Lung (tissue), 12 donors: ENCODE results near the gene CLEC17A. TPM values are rescaled to one million over a fixed set of nuclear protein-coding genes. Genes with fewer than 3 reads are reported as not detected.

Experiments
- ATAC-seq: fragments of 200-7000 bp; cut with Tn5 transposase; one replicate; pipeline ENCODE4 v1.9.1; 2020; ENCODE audit warnings: moderate number of reproducible peaks; ENCODE audit not compliant: insufficient read depth, low FRiP score
- DNase-seq, 3 donors: peaks; one replicate each; pipeline ENCODE4 v3.0.0-alpha.2; 2013 to 2017
- H3K27ac ChIP-seq, 2 donors: one replicate each; pipeline ENCODE4 v1.5.1; 2013; ENCODE audit warnings: mild to moderate bottlenecking in 2 of 2, moderate library complexity in 2 of 2, control low read depth in 1 of 2, inconsistent platforms in 1 of 2, low read depth in 1 of 2, low read length in 1 of 2
- H3K27me3 ChIP-seq, 3 donors: one replicate each; pipeline ENCODE4 v1.5.1; 2013; ENCODE audit warnings: low read length in 2 of 3; ENCODE audit not compliant: control insufficient read depth in 3 of 3, insufficient read depth in 3 of 3
- H3K36me3 ChIP-seq, 4 donors: one replicate each; pipeline ENCODE4 v1.5.1; 2013; ENCODE audit warnings: low read length in 4 of 4, mild to moderate bottlenecking in 1 of 4, moderate library complexity in 1 of 4; ENCODE audit not compliant: control insufficient read depth in 4 of 4, insufficient read depth in 4 of 4
- H3K4me1 ChIP-seq, 5 donors: one replicate each; pipeline ENCODE4 v1.5.1; 2013; ENCODE audit warnings: low read length in 5 of 5, mild to moderate bottlenecking in 2 of 5, moderate library complexity in 1 of 5; ENCODE audit not compliant: control insufficient read depth in 5 of 5, insufficient read depth in 5 of 5
- H3K4me3 ChIP-seq: one replicate; pipeline ENCODE4 v1.5.1; 2013; ENCODE audit warnings: mild to moderate bottlenecking, control low read depth, moderate library complexity
- H3K9ac ChIP-seq, 2 donors: one replicate each; pipeline ENCODE4 v1.5.1; 2013; ENCODE audit warnings: low read length in 2 of 2, control low read depth in 1 of 2; ENCODE audit not compliant: insufficient read depth in 1 of 2
- H3K9me3 ChIP-seq, 4 donors: one replicate each; pipeline ENCODE4 v1.5.1; 2013; ENCODE audit warnings: low read length in 3 of 4, mild to moderate bottlenecking in 1 of 4, moderate library complexity in 1 of 4; ENCODE audit not compliant: control insufficient read depth in 4 of 4, insufficient read depth in 3 of 4
- CTCF ChIP-seq: IDR thresholded peaks from 2 replicates; pipeline ENCODE4 v1.5.1; 2012; ENCODE audit warnings: mild to moderate bottlenecking; ENCODE audit errors: control extremely low read depth, extremely low read depth
- WGBS, 2 donors: extraction: QIAGEN DNeasy Blood & Tissue Kit; methylation state at CpG; one replicate each; pipeline ENCODE4 v1.1.7; 2013; 5-methylcytosine and 5-hydroxymethylcytosine counted together
- polyA plus RNA-seq, 2 donors: library from polyadenylated mRNA; stranded (reverse); fragments of 200-250 nt; gene quantifications; one replicate each; pipeline ENCODE4 v1.2.1, GENCODE V29; 2013
- total RNA-seq, 2 donors: library from RNA; depleted of rRNA in 1 of 2; stranded (reverse); fragments of >200 nt in 1 of 2; gene quantifications; one replicate each; pipeline ENCODE4 v1.2.1, GENCODE V29; 2014 to 2021
- donor health status: control.
- donor health status: control.
- donor health status: Bipolar disorder and iron deficiency.
- donor health status: healthy.
- donor health status: DM: yes; HTN: yes; CAD: no.

The CLEC17A gene
- total and polyA plus RNA-seq, 4 donors = 0.08 to 2.3 (median 0.32) TPM

GRCh38 chr19:14553042-14553938, 29.6 kb upstream of the CLEC17A start:
- H3K4me1 ChIP-seq = peaks cover 0 to 5% (median 2%) of the 10 kb centered on the region in 5 donors
- 92 to 96% methylated on average over 34 to 35 of the region's 35 CpGs for WGBS, 2 donors
- ATAC-seq (no peak), DNase-seq (no peak)
- H3K27ac ChIP-seq = no peak overlapping the region
- H3K27me3 ChIP-seq = no peaks in the 10 kb centered on the region
- H3K4me3 ChIP-seq = no peak overlapping the region
- no peak overlapping the region for H3K9ac ChIP-seq
- H3K9me3 ChIP-seq = no peaks in the 10 kb centered on the region
- no peak for TF ChIP-seq CTCF
- H3K36me3 ChIP-seq = peaks cover 0 to 7% (median 2%) of the 10 kb centered on the region in 4 donors

GRCh38 chr19:14553939-14554243, 29.0 kb upstream of the CLEC17A start:
- Histone ChIP-seq H3K27me3 (no peaks in the 10 kb centered on the region), H3K9me3 (no peaks in the 10 kb centered on the region), H3K9ac (no peak overlapping the region), H3K36me3 (peaks cover 0 to 6% (median 2%) of the 10 kb centered on the region in 4 donors), H3K4me1 (peaks cover 0 to 5% (median 2%) of the 10 kb centered on the region in 5 donors), H3K4me3 (no peak overlapping the region), H3K27ac (no peak overlapping the region)
- no peak for TF ChIP-seq CTCF
- DNase-seq (no peak), ATAC-seq (no peak)
- 77 to 82% methylated on average over 9 of the region's 9 CpGs for WGBS, 2 donors

- Histone ChIP-seq H3K27me3 (no peaks in the 10 kb centered on the region), H3K36me3 (peaks cover 0 to 6% (median 2%) of the 10 kb centered on the region in 4 donors), H3K9ac (no peak overlapping the region), H3K4me3 (no peak overlapping the region), H3K4me1 (peaks cover 0 to 5% (median 2%) of the 10 kb centered on the region in 5 donors), H3K27ac (no peak overlapping the region), H3K9me3 (no peaks in the 10 kb centered on the region)
- DNase-seq (no peak), ATAC-seq (no peak)
- no peak for TF ChIP-seq CTCF
- WGBS, 2 donors = 68 to 70% methylated on average over 6 of the region's 6 CpGs
Observed at GRCh38 chr19:14554382-14554812, 28.5 kb upstream of the CLEC17A start.
